Adipose tissue (tissue), 3 donors: ENCODE results near the gene HTN1. TPM values are rescaled to one million over a fixed set of nuclear protein-coding genes. Genes with fewer than 3 reads are reported as not detected.
"Not testable (repeated sequence)": the region's sequence is repeated elsewhere in the genome, so short reads cannot be mapped to it uniquely, and the experiment has no call there.

Experiments
- H3K27ac ChIP-seq: one replicate; pipeline ENCODE4 v1.5.1; 2013; ENCODE audit warnings: low read depth, low read length
- WGBS, 3 donors: extraction: QIAGEN DNeasy Blood & Tissue Kit; methylation state at CpG; one replicate each; pipeline ENCODE4 v1.1.7; 2013; 5-methylcytosine and 5-hydroxymethylcytosine counted together
- polyA plus RNA-seq, 3 donors: library from polyadenylated mRNA; stranded (reverse); fragments of 200-250 nt; gene quantifications; one replicate each; pipeline ENCODE4 v1.2.3, GENCODE V29; 2013
- donor health status: healthy with polysubstance abuse.
- donor health status: Bipolar disorder and iron deficiency.
- donor health status: healthy.

The HTN1 gene
- not detected for polyA plus RNA-seq

- 72 to 83% (median 75%) methylated on average over 4 to 5 of the region's 6 CpGs for WGBS, 3 donors
- H3K27ac ChIP-seq = not testable (repeated sequence)
Measured at GRCh38 chr4:70050138-70050537, at the start of gene HTN1. Gene HTN1 (plus strand): TSS chr4:70050438. CDS start chr4:70053077, 2,639 bp downstream.

GRCh38 chr4:70000711-70001110 is 49.5 kb upstream of the HTN1 start:
- 70 to 88% (median 72%) methylated on average over 1 of the region's 1 CpG for WGBS, 3 donors
- H3K27ac ChIP-seq = no peak overlapping the region

- H3K27ac ChIP-seq = no peak overlapping the region
Measured at GRCh38 chr4:70002507-70002906, 47.7 kb upstream of the HTN1 start.

GRCh38 chr4:70008771-70009170 is 41.5 kb upstream of the HTN1 start:
- 51 to 62% (median 52%) methylated on average over 3 of the region's 3 CpGs for WGBS, 3 donors
- H3K27ac ChIP-seq = no peak overlapping the region

- H3K27ac ChIP-seq = not testable (repeated sequence)
- 74 to 83% (median 75%) methylated on average over 6 to 8 of the region's 10 CpGs for WGBS, 3 donors
Measured at GRCh38 chr4:70019006-70019405, 31.2 kb upstream of the HTN1 start.

- no peak overlapping the region for H3K27ac ChIP-seq
- WGBS, 3 donors = 83 to 87% (median 85%) methylated on average over 2 of the region's 2 CpGs
Measured at GRCh38 chr4:70023218-70023617, 27.0 kb upstream of the HTN1 start.

- 83 to 85% (median 85%) methylated on average over 5 of the region's 5 CpGs for WGBS, 3 donors
- H3K27ac ChIP-seq = no peak overlapping the region
Measured at GRCh38 chr4:70027011-70027410, 23.2 kb upstream of the HTN1 start.

GRCh38 chr4:70028159-70028558 is 22.1 kb upstream of the HTN1 start, which contains the start of gene HTN3:
Gene HTN3 (plus strand): TSS chr4:70028459. CDS start chr4:70030741, 2,282 bp downstream.
- not testable (repeated sequence) for H3K27ac ChIP-seq
- WGBS, 3 donors = 77 to 86% (median 82%) methylated on average over 5 of the region's 7 CpGs

GRCh38 chr4:70037559-70037958 is 12.7 kb upstream of the HTN1 start:
- WGBS, 3 donors = 89 to 90% (median 89%) methylated on average over 14 to 18 of the region's 18 CpGs
- not testable (repeated sequence) for H3K27ac ChIP-seq

GRCh38 chr4:70039928-70040327 is 10.3 kb upstream of the HTN1 start:
- not testable (repeated sequence) for H3K27ac ChIP-seq

GRCh38 chr4:70041652-70042286 is 8.5 kb upstream of the HTN1 start:
- 52 to 86% (median 85%) methylated on average over 7 of the region's 7 CpGs for WGBS, 3 donors
- H3K27ac ChIP-seq = no peak overlapping the region

- H3K27ac ChIP-seq = not testable (repeated sequence)
- 48 to 85% (median 54%) methylated on average over 1 of the region's 1 CpG for WGBS, 3 donors
Measured at GRCh38 chr4:70056534-70056933, 6.3 kb downstream of the HTN1 start.

GRCh38 chr4:70057651-70058050 is 7.4 kb downstream of the HTN1 start:
- no peak overlapping the region for H3K27ac ChIP-seq
- 71 to 87% (median 83%) methylated on average over 1 of the region's 1 CpG for WGBS, 3 donors

- H3K27ac ChIP-seq = no peak overlapping the region
Measured at GRCh38 chr4:70059149-70059548, 8.9 kb downstream of the HTN1 start.

- WGBS, 3 donors = 62 to 79% (median 71%) methylated on average over 1 of the region's 1 CpG
- H3K27ac ChIP-seq = no peak overlapping the region
Measured at GRCh38 chr4:70062000-70062399, 11.8 kb downstream of the HTN1 start.

GRCh38 chr4:70080205-70080604 is 30.0 kb downstream of the HTN1 start:
- WGBS, 3 donors = 71 to 84% (median 74%) methylated on average over 1 of the region's 1 CpG
- no peak overlapping the region for H3K27ac ChIP-seq

- WGBS, 3 donors = 82 to 88% (median 86%) methylated on average over 3 of the region's 3 CpGs
Measured at GRCh38 chr4:70099206-70099605, 49.0 kb downstream of the HTN1 start.

More at GRCh38 chr4:70099206-70099605, 49.0 kb downstream of the HTN1 start:
- H3K27ac ChIP-seq = no peak overlapping the region
